ENCODE data around the gene PLEKHH1.

GRCh38 chr14:67528276-67528675 is 4.8 kb upstream of the PLEKHH1 start:
- TF ChIP-seq POLR2A (IDR thresholded peaks at IDR 0.05; ENCODE audit: low read depth, low read length): no peak
- no peak for TF ChIP-seq TAF1 (IDR thresholded peaks at IDR 0.05; ENCODE audit: borderline replicate concordance, low read depth, low read length)
